HG03064 (cell line): ENCODE data around the gene NAP1L5.

Experiments
- ATAC-seq: cut with Tn5 transposase; IDR thresholded peaks from one replicate; pipeline ENCODE4 v1.9.1; 2021; ENCODE audit warnings: low read depth; ENCODE audit not compliant: unreplicated experiment

The NAP1L5 gene

DNA sequence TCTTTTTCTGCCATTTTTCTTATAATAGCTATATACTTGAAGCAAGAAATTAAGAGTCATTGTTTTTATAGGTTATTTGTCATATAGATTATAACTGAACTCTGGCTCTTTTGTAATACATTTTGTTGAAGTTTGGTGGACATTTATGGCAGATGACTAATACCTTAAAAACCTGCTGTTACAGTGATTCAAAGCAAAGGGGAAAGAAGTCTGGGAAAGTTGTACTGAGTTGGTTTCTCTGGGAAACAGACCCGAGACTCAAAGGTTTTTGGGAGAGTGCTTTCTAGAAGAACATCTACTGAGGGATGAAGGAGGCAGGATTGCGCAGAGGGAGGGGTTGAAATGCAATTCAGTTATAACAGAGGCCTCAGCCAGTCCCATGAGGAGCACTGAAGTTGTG, 35.9 kb downstream of the NAP1L5 start:
- no peak for ATAC-seq

DNA sequence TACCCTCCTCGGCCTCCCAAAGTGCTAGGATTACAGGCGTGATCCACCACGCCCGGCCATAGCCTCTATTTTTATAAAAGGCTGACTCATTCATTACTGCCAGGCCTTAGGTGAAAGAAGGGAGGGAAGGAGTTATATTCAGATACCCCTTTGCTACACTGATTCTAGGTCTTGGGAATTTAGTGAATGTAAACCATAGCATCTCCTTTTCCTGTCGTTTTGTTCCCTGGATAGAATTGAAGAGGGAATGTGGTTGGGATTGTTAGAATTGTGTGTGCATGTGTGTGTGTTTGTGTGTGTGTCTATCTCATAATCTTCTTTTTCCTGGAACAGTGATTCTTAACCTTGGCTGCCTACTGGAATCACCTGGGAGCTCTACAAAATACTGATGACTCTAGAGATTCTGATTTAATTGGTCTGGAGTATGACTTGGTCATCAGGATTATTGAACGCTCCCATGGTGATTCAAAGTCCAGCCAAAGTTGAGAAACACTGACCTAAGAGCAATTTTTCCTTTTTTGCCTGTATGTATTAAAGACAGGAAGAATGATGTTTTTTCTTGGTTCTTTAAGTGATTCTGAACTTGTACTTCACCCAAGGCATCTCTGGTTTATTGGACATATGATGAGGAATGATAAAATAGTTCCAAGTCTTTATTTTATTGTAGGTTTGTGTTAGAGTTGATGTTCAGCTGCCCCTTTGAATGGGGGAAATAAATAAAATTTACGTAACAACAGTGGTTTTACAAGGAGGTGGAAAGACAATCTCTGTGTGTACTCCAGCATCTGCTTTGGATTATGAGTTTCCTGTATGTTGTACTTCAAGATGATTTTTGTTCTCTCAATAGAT, 37.0 kb downstream of the NAP1L5 start:
- no peak for ATAC-seq

DNA sequence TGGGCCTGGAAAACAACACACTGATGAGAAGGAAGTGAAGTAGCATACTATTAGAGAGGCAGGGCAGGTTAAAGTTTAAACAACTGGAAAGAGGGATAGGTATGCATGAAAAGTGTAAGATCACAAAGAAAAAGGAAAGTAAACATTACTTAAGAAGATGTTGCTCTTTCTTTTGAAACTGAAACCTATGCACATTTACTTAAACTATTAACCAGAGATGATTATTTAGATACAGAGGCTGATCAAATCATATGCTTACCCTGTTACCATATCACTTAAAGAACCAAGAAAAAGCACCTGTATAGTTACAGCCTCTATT, 37.8 kb downstream of the NAP1L5 start:
- ATAC-seq = no peak

DNA sequence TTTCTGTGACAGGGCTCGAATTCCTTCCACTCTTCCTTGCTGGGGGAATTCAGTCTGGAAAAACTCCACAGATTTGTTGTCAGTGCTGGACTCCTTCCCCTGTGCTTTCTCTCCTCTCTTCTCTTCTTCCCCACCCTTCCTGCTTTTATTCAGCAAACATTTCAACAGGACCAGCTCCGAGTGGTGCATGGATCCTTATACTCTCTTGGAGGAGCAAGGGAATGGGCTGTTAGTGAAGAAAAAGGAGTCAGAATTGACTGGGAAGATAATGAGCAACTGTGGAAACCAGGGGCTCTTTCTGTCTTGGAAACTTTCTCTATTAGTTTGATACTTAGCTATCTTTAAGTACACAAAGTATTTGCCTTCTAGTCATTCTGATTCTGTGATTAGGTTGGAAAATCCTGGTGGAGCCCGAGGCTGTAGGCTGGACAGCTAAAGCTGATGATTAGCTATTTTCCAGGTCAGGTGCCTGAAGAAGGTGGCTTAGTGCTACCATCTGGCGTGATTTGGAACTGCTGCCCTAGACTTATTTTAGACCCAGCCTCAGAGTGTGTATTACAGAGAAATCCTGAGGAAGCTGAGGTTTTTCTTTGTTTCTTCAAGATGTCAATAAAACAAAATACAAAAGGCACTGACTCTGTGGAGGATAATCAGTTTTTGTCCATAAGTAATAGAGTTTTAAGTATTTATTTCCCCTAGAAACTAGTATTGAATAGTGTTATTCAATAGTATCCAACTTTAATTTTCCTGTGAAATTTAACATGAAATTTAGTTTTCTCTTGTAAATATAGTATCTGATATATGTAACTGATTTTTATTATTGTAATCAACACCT, 38.4 kb downstream of the NAP1L5 start:
- no peak for ATAC-seq

DNA sequence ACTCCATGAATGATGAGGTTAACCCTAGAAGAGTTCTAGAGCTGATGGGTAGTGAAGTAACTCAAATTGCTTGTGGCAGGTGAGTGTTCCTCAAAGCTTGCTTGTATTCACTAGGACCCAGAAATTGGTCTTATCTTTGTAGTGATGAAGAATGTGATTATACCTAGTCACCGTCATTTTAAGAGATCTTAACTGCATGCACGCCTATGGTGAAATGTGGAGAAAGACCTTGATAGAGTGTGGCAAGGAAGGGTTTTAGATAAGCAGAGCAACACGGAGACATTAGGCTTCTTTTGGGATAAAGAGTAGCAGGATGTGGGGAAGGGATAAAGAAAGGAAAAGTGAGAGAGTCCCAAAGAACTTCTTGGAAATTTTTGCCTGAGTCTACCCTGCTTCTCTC, 42.4 kb downstream of the NAP1L5 start:
- ATAC-seq = no peak

DNA sequence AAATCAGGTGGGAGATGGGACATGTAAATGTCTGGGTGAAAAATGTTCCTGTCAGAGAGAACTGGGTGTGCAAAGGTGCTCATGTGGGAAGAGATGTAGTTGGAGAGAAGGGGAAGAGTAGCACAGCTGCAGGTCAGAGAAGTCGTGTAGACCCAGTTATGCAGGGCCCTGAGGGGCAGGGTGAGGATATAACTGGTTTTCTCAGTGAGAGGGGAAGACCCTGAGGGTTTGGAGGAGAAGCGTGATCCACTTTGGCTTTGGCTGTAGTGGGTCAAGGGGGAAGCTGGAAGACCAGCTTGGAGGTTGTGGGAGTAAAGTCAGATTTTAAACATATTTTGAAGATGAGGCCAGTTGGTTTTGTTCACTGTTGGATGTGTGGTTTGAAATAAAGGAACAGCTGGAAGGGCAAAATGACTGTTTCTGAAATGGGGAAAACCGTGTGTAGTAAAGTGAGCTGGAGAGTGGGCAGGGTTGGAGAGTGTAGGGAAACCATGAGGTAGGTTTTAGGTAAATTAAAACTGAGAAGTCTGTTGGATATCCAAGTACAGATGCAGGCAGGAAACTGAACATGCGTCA, 44.2 kb downstream of the NAP1L5 start:
- no peak for ATAC-seq

DNA sequence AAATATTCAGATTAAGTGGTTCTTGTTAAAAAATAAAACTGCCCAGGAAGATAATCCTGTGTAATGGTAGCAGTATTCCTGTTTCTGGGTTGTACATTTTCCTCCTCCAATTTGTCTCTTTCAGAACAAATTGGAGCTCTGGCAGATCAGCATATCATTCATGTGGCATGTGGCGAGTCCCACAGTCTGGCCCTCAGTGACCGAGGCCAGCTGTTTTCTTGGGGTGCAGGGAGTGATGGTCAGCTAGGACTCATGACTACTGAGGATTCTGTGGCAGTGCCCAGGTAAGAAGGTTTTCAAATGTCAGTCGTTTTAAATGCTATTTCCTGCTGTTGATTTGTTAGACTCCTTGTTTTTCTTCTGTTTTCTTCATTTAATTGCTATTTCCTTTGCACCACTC, 47.9 kb downstream of the NAP1L5 start:
- no peak for ATAC-seq

DNA sequence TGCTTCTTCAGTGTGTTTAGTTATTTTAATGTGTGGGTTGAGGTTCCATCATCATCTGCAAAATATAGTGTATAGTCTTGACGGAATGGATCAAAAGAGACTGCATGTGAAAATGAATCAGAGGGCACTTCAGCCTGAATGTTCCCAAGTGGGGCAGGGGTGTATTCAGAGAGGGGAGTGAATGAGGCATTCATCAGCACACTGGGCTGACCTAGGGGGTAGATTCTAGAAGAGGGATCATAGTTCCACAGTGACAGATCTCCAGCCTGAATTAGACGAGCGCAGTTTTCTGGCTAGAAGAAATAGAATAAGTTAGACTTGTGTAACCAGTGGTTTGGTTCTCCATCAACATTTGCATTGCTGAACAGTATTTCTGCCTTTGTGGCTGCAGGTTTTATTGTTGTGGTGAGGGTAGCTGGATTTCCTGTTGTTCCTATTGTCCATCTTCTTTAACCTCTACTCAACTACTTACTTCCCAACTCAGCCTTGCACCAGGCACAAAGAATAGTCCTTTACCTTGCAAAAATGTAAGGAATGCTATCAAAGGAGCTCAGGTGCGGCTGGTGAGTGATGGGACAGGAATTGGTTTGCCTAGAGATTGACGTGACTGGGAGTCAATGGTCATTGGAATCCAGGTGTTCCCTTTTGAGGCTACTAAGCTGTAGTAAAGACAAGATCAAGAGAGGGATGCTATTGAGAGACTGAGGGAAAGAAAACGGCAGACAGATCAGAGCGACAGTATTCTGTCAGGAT, 50.9 kb downstream of the NAP1L5 start:
- no peak for ATAC-seq

DNA sequence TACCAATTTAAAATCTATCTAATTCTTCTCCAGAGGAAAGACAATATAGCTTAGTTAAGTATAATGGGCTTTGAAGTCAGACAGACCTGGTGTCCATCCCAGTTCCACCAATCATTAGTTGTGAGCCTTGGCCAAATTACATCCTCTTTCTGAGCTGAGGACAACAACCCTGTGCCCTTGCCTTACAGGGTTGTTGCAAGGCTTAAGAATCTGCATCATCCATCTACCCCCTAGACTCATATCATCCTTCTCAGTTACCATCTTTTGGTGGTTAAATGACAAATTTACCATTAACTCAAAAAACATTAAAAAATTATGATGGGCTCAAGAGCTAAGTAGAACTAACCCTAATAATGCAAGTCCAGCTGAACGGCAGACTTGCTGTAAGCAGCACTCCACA, 51.6 kb downstream of the NAP1L5 start:
- no peak for ATAC-seq
